ENCODE data around the gene SLC3A2.
"Not testable (repeated sequence)": the region's sequence is repeated elsewhere in the genome, so short reads cannot be mapped to it uniquely, and the experiment has no call there.

The SLC3A2 gene

DNA sequence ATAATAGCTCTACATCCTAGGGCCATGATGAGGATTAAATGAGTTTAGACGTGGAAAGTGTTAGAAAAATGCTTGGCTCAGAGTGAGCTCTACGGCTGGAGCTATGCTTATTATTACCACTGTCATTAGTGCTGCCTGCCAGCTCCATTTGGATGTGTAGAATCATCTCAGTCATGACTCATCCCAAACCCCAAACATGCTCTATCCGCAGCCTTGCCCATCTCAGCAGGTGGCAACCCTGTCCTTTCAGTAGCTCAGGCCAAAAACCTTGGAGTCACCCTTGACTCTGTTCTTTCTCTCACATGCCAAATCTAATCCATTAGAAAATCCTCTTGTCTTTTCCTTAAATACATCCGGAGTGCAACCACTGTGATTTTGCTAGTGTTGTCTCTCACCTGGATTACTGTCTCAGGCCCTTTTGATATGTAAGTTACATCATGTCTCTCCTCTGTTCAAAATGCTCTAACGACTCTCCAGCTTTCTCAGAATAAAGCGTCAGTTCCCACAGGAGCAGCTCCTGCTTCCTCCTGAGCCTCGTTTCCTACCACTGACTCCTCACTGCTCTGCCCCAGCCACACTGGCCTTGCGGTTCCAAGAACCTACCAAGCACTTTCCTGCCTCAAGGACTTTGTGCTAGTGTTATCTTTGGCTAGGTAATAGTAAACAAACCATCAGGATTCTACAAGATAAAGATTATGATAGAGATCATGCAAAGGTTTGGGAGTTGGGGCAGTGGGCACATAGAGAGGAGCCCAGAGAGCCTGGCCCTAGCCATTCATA, 51.0 kb downstream of the SLC3A2 start:
- no peak for DNase-seq (ENCODE audit: low read depth)

DNA sequence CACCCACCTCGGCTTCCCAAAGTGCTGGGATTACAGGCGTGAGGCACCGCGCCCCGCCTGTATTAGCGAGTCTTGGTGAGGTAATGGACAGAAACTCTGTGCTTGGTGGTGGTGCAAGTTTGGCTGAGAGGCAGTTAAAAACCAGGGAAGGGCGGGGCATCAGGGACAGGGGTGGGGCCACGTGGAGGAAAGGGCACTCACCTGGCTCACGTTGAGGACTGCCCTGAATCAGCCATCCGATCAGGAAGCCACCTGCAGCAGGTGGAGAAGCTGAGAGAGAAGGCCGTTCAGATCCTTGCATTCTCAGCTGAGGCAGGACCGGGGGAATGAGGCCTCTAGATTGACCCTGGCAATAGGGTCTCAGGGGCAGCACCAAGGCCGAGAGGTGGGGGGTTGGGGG, 52.6 kb downstream of the SLC3A2 start:
- no peak for DNase-seq (ENCODE audit: low read depth)

DNA sequence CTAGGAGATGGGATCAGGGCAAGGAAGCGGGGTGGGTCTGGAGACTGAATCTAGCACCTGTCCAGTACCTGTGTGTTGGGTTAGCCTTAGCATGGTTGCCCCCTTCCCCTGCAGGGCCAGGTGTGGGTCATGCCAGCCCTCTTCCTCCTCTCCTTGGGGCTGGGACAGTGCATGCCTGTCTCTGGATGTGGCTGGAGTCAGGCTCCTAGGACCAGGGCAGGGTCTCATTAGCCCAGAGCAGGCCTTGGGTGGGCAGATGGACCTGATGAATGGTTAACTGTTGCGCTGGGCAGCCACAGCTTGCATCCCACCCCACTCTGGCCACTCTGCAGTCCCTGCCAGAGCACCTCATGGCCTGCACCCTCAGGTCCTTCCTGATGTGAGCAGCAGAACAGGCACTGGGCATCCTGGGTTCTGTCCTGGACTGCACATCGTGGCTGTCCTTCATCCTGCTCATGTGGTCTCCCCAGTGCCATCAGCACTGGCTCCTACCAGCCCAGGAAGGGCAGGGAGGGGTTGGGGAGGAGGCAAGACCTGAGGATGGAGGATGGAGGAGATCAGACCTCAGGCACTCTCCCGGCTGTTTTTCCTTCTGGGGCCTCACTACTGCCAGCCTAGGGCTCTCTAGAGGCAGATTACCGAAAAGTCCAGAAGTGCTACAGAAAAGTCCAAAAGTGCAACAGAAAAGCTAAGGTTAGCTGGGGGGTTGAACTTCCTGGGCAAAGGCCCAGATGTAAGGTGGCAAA, 53.2 kb downstream of the SLC3A2 start:
- no peak for DNase-seq (ENCODE audit: low read depth)

DNA sequence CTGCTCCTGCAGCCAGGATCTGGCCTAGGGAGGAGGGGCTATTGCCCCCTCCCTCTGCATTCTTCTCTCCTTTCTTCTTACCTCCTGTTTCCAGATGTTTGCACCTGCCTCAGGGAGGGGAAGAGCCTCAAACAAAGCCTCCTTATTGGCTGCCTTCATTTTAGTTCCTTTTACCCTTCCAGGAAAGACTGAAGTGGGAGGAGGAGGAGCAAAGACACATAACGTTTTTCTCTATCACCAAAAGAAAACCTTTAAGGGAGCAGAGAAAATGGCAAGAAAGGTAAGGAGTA, 53.7 kb downstream of the SLC3A2 start:
- DNase-seq (ENCODE audit: low read depth): no peak

DNA sequence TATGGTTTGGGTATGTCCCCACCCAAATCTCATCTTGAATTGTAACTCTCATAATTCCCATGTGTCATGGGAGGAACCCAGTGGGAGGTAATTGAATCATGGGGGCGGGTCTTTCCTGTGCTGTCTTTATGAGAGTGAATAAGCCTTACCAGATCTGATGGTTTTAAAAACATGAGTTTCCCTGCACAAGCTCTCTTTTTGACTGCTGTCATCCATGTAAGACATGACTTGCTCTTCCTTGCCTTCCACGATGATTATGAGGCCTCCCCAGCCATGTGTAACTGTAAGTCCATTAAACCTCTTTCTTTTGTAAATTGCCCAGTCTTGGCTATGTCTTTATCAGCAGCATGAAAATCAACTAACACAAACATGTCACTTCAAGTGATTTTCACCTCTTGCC, 56.8 kb downstream of the SLC3A2 start:
- DNase-seq (ENCODE audit: low read depth): not testable (repeated sequence)
